22Rv1 (cell line): ENCODE results near the gene TBC1D22A.

Source experiments
- H3K27ac ChIP-seq: fragments of 450-650 bp; 2 replicates; pipeline ENCODE4 v1.5.1; 2017
- ZFX ChIP-seq: fragments of 450-650 bp; IDR thresholded peaks from 2 replicates; pipeline ENCODE4 v1.6.1; 2017; ENCODE audit warnings: antibody characterized with exemption, borderline replicate concordance
- TF ChIP-seq, protein P1 (sequence below): fragments of 450-650 bp; IDR thresholded peaks from 2 replicates; pipeline ENCODE4 v1.5.1; 2017; ENCODE audit warnings: mild to moderate bottlenecking

The TBC1D22A gene

DNA sequence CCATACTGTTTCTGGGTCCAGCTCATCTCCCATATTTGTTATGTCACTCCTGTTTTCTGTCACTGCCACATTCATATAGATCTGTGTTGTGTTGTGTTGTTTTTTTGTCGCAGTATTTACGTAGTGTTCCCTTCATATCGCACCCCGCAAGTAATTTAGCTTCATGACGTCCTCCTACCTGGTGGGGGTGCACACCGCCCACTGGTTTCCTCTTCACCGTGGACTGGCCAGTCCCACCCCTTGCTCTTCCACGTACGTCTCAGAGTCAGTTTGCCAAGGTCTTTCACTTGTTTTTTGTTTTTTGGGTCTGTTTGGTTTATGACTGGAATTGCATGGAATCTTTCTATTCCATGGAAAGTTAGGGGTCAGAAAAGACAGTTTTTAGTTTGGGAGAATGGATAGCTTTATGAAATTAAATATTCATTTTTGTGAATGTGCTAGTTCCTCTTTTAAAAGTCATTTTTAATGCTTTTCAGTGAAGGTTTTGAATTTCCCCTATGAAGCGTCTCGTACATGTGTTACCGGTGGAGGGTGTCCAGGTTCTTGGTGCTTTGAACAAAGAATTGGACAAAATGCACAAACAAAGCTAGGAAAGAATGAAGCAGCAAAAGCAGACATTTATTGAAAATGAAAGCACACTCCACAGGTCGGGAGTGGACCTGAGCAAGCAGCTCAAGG, 134.3 kb downstream of the TBC1D22A start:
- no peak for TF ChIP-seq ZFX
- TF ChIP-seq, protein P1, sequence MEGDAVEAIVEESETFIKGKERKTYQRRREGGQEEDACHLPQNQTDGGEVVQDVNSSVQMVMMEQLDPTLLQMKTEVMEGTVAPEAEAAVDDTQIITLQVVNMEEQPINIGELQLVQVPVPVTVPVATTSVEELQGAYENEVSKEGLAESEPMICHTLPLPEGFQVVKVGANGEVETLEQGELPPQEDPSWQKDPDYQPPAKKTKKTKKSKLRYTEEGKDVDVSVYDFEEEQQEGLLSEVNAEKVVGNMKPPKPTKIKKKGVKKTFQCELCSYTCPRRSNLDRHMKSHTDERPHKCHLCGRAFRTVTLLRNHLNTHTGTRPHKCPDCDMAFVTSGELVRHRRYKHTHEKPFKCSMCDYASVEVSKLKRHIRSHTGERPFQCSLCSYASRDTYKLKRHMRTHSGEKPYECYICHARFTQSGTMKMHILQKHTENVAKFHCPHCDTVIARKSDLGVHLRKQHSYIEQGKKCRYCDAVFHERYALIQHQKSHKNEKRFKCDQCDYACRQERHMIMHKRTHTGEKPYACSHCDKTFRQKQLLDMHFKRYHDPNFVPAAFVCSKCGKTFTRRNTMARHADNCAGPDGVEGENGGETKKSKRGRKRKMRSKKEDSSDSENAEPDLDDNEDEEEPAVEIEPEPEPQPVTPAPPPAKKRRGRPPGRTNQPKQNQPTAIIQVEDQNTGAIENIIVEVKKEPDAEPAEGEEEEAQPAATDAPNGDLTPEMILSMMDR, result no peak
- H3K27ac ChIP-seq, result no peak overlapping the region

DNA sequence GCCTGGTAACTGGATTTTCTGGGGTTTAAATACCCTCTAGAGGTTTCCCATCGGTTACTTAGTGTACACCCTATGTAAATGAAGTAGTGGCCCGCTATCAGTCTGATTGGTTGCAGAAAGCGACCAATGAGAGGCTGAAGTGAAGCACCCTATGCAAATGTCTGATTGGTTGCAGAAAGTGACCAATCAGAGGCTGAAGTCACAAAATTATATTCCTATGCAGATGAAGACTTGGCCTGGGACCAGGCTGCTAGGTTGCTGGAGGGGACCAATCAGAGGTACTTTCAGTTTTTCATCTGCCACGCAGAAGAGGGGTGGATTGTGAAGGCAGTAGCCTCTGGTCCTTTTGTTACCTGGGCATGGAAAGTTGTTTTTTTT, 134.8 kb downstream of the TBC1D22A start:
- TF ChIP-seq, protein P1, result no peak
- TF ChIP-seq ZFX, result no peak
- peak overlapping the region; percentile 17; the same call in 1 of the 2 replicates for H3K27ac ChIP-seq

DNA sequence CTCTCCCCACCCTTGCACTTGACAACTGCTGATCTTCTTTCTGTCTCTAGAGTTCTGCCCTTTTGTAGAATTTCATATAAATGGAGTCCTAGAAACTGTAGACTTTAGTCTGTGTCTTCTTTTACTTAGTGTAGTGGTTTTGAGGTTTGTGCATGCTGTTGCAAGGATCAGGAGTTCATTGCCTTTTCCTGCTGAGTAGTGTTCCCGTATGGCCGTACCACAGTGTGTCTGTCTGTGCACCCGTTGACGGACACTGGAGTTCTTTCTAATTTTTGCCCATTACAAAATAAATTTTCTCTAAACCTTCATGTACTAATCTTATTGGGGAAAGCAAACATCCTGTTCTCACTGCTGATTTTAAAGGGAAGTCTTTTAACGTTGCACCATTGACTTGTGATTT, 138.1 kb downstream of the TBC1D22A start:
- TF ChIP-seq ZFX, result no peak
- TF ChIP-seq, protein P1, result no peak
- no peak overlapping the region for H3K27ac ChIP-seq

DNA sequence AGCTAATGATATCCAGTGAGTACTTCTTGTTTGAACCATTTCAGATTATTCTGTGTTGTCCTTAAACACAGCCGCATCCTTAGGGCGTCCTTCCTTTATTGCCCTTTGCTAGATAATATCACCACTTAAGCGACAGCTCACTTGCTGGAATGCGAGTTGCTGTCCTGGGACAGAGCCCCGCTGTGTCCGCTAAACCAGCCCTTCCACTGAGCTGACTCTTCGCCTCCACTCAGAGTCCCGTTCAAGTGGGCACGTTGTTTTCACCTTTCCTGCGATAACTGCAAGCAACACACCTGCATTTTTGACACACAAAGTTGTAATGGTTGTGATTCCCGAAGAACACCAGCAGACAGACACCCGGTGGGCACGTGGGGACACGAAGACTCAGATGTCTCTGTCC, 140.0 kb downstream of the TBC1D22A start:
- TF ChIP-seq, protein P1, result no peak
- no peak for TF ChIP-seq ZFX
- no peak overlapping the region for H3K27ac ChIP-seq

DNA sequence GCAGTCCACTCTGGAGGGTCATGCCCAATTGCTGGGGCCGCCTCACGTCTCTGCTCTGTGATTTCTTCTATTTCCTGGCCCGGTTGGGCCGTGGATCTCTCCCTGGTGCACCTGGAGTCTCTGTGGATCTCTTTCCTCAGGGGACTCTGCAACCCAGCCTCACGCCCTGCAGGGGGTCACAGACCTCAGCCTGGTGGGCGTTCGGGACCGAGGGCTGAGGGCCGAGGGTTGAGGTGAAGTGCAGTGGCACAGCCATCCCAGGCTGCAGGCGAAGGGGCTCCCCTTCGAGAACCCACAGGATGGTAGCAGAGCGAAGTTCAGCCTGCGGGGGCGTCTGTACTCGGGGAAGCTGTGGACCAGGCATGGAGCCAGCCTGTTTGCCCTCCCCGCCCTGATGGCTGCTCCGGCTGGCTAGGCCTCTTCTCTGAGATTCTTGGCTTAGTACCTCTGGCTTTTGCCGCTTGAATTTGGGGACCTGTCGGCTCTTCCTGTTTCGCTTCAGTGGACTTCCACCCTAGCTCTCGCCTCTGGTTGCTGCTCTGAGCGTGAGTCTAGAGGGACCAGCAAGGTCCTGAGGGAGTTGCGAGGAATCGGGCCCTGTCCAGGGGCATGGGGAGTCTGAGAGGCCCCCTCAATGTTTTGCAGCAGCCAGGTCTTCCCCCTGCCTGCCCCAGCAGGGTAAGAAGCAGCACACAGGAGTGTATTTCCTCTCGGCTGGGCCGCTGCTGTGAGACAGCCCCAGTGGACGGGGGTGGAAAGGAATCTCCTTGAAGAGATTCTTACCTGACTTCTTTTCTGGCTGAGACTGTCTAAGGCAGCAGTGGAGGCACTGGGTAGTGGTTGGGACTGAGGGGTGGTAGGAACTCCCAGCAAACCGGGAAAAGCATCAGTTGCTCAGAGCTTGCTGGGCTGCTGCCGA, 140.8 kb downstream of the TBC1D22A start:
- no peak for TF ChIP-seq ZFX
- TF ChIP-seq, protein P1, result no peak
- no peak overlapping the region for H3K27ac ChIP-seq

DNA sequence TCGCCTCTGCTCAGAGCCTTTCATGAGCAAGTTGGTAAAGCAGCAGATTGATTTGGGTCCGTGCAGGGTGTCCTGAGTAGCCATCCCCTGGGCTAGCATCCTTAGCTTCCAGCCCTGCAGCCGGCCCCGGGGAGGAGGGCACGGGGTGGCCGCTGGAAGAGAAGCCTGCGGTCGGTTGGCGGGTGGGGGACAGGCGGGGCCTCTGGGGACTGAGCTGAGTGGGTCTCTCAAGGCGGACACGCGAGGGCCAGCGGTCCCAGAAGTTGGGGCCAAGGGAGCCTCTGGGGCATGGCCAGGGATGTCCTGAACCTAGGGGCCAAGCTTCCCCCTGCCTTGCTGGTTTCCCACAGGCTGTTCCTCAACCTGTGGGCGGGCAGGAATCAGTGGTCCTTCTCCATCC, 143.0 kb downstream of the TBC1D22A start:
- no peak overlapping the region for H3K27ac ChIP-seq
- no peak for TF ChIP-seq ZFX
- TF ChIP-seq, protein P1, result no peak

DNA sequence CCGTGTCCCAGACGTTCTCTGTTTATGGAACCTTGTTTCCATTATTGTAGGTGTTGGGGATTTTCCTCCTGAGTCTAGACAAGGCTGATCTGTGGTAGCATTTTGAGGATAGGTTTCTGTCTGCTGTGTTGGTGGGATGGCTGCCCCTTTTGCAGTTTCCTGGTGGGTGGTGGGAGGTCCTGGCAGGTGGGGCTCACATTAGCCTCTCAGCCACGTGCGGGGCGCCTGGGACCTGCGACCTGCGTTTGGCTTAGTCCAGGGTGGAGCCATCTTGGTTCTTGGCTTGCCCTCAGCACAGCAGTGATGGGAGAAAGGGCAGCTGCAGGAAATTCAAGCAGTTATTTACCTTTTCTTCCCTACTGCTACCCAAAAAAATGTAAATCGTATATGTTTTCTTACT, 143.4 kb downstream of the TBC1D22A start:
- no peak overlapping the region for H3K27ac ChIP-seq
- TF ChIP-seq, protein P1, result no peak
- TF ChIP-seq ZFX, result no peak
